Measurements from ENCODE around the gene SLAMF6. TPM values are rescaled to one million over a fixed set of nuclear protein-coding genes. Genes with fewer than 3 reads are reported as not detected.
"Not testable (repeated sequence)": the region's sequence is repeated elsewhere in the genome, so short reads cannot be mapped to it uniquely, and the experiment has no call there.

SLAMF6 gene
- total and polyA plus RNA-seq, 3 donors from 2014 or later, result 0.68 to 2.3 (median 1.6) TPM

DNA sequence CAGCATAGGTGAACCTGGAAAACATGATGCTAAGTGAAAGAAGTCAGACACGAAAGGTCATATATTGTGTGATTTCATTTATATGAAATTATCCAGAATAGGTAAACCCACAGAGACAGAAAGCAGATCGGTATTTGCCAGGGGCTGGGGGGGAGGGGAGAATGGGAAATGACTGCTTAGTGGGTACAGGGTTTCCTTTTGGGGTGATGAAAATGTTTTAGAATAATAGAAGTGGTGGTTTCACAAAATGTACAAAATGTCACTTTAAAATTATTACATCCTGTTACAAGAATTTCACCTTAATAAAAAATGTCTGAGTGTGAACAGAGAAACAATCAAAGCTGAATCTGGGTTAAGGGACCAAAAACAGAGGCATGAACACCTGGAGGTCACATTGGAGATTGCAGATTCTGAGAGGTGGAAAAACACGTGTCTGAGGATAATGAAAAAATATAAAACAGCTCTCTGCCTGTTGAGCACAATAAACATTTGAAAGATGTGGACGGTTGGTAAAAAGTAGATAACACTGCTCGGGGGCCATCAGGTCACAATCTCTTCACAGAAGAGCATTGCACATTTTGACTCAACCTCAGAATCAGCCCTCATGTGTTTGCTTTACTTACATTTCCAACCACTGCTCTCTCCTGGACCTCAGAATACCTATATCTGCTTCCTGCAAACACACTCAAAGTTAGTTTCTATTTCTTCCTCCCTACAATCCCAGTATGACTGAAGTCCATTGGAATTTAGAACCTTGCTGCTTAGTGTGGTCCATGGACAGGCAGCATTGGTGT is 3.2 kb downstream of the SLAMF6 start:
- WGBS, 2 donors, result 58 to 59% methylated on average over 5 of the region's 5 CpGs

DNA sequence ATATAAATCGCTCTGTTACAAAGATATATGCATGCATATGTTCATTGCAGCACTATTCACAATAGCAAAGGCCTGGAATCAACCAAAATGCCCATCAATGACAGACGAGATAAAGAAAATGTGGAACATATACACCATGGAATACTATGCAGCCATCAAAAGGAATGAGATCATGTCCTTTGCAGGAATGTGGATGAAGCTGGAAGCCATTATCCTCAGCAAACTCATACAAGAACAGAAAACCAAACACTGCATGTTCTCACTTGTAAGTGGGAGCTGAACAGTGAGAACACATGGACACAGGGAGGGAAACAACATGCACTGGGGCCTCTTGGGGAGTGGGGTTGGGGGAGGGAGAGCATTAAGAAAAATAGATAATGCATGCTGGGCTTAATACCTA is 5.5 kb downstream of the SLAMF6 start:
- H3K4me1 ChIP-seq; H3K27ac ChIP-seq; DNase-seq; H3K9me3 ChIP-seq; H3K4me3 ChIP-seq; H3K27me3 ChIP-seq; H3K36me3 ChIP-seq (ENCODE audit: low read depth, missing control alignments); intact Hi-C loops (cut with DNase I; ENCODE audit: low total_unique reads): not testable (repeated sequence)
- 45 to 47% methylated on average over 2 of the region's 2 CpGs for WGBS, 2 donors

More for the DNA sequence above, 3.2 kb downstream of the SLAMF6 start:
- H3K36me3 ChIP-seq (ENCODE audit: low read depth, missing control alignments), result no peaks in the 10 kb centered on the region
- no peaks in the 10 kb centered on the region for H3K4me1 ChIP-seq
- H3K27ac ChIP-seq, result no peak overlapping the region
- no peak for DNase-seq
- TF ChIP-seq, protein P1, sequence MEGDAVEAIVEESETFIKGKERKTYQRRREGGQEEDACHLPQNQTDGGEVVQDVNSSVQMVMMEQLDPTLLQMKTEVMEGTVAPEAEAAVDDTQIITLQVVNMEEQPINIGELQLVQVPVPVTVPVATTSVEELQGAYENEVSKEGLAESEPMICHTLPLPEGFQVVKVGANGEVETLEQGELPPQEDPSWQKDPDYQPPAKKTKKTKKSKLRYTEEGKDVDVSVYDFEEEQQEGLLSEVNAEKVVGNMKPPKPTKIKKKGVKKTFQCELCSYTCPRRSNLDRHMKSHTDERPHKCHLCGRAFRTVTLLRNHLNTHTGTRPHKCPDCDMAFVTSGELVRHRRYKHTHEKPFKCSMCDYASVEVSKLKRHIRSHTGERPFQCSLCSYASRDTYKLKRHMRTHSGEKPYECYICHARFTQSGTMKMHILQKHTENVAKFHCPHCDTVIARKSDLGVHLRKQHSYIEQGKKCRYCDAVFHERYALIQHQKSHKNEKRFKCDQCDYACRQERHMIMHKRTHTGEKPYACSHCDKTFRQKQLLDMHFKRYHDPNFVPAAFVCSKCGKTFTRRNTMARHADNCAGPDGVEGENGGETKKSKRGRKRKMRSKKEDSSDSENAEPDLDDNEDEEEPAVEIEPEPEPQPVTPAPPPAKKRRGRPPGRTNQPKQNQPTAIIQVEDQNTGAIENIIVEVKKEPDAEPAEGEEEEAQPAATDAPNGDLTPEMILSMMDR (IDR thresholded peaks at IDR 0.05), result peak in 1 of 3 experiments; percentile 9
- TF ChIP-seq POLR2A (IDR thresholded peaks at IDR 0.05), result no peak
- H3K27me3 ChIP-seq, result no peaks in the 10 kb centered on the region
- no peaks in the 10 kb centered on the region for H3K9me3 ChIP-seq
- intact Hi-C loops (cut with DNase I; ENCODE audit: low total_unique reads), result no loop called here
- no peak overlapping the region for H3K4me3 ChIP-seq

DNA sequence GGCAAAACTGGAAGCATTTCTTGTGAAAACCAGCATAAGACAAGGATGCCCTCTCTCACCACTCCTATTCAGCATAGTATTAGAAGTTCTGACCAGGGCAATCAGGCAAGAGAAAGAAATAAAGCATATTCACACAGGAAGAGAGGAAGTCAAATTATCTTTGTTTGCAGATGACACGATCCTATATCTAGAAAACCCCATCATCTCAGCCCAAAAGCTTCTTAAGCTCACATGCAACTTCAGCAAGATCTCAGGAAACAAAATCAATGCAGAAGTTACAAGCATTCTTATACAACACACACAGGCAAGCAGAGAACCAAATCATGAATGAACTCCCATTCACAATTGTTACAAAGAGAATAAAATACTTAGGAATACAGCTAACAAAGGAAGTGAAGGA is 7.1 kb downstream of the SLAMF6 start:
- intact Hi-C loops (cut with DNase I; ENCODE audit: low total_unique reads); H3K4me3 ChIP-seq: not testable (repeated sequence)
- 57 to 66% methylated on average over 1 of the region's 1 CpG for WGBS, 2 donors

DNA sequence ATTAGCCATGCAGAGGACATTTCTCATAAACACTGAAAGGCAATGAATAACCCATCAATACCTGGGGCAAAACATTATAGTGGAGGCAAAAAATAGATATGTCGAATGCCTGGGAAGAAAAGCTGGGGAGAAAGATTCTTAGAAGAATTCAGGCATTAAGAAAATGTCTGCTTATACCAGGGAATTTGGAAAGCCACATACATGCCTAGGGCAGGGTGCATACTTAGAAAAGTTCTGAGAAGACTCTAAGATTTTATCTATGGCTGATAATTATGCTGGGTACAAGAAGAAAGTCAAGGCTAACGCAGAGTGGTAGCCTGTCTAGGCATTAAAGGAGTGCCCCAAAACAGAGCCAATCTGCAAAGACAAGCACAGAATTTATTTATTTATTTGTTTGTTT is 18.4 kb downstream of the SLAMF6 start:
- Histone ChIP-seq H3K36me3 (ENCODE audit: low read depth, missing control alignments) (no peaks in the 10 kb centered on the region), H3K4me1 (no peaks in the 10 kb centered on the region), H3K27ac (no peak overlapping the region), H3K9me3 (no peaks in the 10 kb centered on the region), H3K4me3 (no peak overlapping the region), H3K27me3 (no peaks in the 10 kb centered on the region)
- 85 to 91% methylated on average over 2 of the region's 2 CpGs for WGBS, 2 donors
- no peak for DNase-seq
- TF ChIP-seq POLR2A (IDR thresholded peaks at IDR 0.05), result no peak
- TF ChIP-seq, protein P1 (IDR thresholded peaks at IDR 0.05), result no peak
- intact Hi-C loops (cut with DNase I; ENCODE audit: low total_unique reads), result no loop called here

More for the DNA sequence above, 7.1 kb downstream of the SLAMF6 start:
- H3K36me3 ChIP-seq (ENCODE audit: low read depth, missing control alignments); H3K9me3 ChIP-seq; H3K27me3 ChIP-seq; DNase-seq; H3K27ac ChIP-seq; H3K4me1 ChIP-seq: not testable (repeated sequence)

DNA sequence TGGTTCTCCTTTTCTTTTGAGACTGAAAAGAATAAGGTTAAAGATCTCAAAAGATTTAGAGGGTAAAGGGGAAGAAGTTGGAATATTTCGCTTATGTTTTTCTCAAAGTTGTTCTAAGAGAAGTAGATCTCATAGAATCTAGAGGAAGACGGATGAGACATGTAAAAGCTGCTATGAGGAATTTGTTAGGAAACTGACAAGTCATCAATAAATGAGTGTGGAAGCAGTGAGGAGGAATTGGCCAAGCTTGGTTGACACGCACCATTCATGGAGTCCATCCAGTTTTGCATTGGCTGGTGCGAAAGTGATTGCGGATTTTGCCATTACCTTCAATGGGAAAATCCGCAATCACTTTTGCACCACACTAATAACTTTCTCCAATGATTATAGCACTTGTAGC is 20.0 kb downstream of the SLAMF6 start:
- Histone ChIP-seq H3K9me3 (no peaks in the 10 kb centered on the region), H3K36me3 (ENCODE audit: low read depth, missing control alignments) (no peaks in the 10 kb centered on the region), H3K4me3 (no peak overlapping the region), H3K27me3 (no peaks in the 10 kb centered on the region), H3K27ac (no peak overlapping the region), H3K4me1 (no peaks in the 10 kb centered on the region)
- TF ChIP-seq, protein P1 (IDR thresholded peaks at IDR 0.05), result no peak
- TF ChIP-seq POLR2A (IDR thresholded peaks at IDR 0.05), result no peak
- WGBS, 2 donors, result 86 to 90% methylated on average over 6 of the region's 6 CpGs
- intact Hi-C loops (cut with DNase I; ENCODE audit: low total_unique reads), result no loop called here
- no peak for DNase-seq

Data from testis (tissue), 3 donors.